GM12873 (cell line): Measurements from ENCODE around the gene TOPAZ1.
A peak's percentile ranks its signal among the peaks of the same experiment; 100 is the strongest.

Experiments used
- TF ChIP-seq, protein P1 (sequence below): IDR thresholded peaks from 2 replicates; pipeline ENCODE4 v1.5.1; 2012; ENCODE audit warnings: low read depth, mild to moderate bottlenecking, moderate library complexity, low read length, control low read depth; ENCODE audit not compliant: insufficient read depth; ENCODE audit errors: missing control alignments

The TOPAZ1 gene

GRCh38 chr3:44297255-44297654 lies 55.6 kb downstream of the TOPAZ1 start:
- TF ChIP-seq, protein P1, sequence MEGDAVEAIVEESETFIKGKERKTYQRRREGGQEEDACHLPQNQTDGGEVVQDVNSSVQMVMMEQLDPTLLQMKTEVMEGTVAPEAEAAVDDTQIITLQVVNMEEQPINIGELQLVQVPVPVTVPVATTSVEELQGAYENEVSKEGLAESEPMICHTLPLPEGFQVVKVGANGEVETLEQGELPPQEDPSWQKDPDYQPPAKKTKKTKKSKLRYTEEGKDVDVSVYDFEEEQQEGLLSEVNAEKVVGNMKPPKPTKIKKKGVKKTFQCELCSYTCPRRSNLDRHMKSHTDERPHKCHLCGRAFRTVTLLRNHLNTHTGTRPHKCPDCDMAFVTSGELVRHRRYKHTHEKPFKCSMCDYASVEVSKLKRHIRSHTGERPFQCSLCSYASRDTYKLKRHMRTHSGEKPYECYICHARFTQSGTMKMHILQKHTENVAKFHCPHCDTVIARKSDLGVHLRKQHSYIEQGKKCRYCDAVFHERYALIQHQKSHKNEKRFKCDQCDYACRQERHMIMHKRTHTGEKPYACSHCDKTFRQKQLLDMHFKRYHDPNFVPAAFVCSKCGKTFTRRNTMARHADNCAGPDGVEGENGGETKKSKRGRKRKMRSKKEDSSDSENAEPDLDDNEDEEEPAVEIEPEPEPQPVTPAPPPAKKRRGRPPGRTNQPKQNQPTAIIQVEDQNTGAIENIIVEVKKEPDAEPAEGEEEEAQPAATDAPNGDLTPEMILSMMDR = no peak

DNA sequence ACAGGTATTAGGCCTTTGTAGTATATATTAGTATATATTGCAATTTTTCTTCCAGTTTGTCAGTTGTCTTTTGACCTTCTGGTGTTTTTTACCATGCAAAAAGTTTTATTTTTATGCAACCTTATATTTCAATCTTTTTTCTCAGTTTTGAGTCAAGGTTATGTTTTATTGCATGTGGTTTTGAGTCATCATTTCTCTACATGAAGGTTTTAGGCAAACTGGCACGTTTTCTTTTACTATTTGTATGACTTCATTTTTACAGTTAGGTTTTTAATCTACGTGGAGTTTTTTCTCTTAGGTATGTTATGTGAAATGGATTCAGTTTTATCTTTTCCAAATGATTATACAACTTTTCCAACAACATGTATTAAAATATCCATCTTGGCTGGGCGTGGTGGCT lies 60.1 kb downstream of the TOPAZ1 start:
- TF ChIP-seq, protein P1 = no peak

GRCh38 chr3:44309500-44309899 lies 67.8 kb downstream of the TOPAZ1 start:
- TF ChIP-seq, protein P1 = no peak

DNA sequence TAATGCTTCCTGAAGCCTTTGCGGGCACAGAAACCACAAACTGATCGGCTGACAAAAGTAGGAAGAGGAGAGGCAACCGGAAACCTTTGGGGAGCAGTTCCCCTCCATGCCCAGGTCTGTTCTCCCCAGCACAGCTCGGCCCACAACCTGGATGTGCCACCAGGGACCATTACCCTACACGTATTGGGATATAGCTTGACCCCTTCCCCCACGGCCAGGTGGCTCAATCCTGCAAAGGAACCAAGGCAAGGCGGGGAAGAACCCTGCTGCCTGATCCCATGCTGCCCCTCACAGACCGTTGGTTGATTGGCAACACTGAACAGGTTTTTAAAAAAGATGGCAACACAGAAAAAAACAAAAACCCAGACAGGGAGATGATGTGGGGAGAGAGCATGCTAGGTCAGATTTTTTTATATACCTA lies 77.2 kb downstream of the TOPAZ1 start:
- TF ChIP-seq, protein P1 = no peak

GRCh38 chr3:44321335-44321734 lies 79.6 kb downstream of the TOPAZ1 start:
- TF ChIP-seq, protein P1 = no peak

DNA sequence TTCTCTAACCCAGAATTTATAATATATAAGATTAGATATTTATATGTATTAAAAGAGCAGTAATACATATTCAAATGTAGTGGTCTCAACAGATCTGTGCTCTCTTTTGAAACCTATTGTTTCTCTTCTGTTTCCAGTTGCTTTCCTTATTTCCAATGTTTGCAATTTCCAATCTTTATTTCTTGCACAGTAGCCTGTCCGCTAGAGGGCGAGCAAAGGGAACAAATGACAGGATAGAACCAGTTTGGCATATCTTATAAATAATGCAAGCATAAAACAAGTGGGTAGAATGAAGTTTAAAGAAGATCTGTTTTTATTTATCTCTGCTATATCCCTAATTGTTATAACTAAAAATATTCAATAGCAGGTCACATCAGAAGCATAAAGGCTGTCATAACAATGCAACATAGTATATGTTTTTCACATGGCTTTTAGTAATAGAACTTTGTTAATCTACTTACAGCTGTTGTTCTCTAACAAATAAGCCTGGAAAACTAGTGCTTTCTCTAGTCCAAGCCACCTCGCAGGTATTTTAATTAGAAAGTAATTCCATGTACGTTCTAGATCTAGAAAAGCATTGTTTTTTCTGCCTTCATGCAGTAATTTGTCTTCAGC lies 81.8 kb downstream of the TOPAZ1 start:
- TF ChIP-seq, protein P1 = peak; percentile 70

DNA sequence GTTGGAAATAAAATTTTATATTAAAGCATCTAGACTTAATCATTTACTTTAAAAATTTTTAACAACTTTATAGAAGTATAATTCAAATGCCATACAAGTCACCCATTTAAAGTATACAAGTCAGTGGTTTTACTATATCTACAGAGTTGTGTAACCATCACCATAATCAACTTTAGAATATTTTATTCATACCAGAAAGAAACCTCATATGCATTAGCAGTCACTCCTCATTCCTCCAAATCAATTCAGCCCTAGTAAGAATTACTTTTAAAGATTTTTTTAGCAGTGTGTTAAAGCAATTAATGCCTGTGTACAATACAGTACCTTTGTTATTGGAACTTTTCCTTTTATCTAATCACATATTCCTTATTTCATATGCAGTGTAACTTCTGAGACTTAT lies 82.9 kb downstream of the TOPAZ1 start:
- TF ChIP-seq, protein P1 = no peak
